Stomach (tissue), 4 donors: ENCODE measurements around the gene CARMIL3.

Experiments
- EP300 ChIP-seq: sonication (generic); formaldehyde crosslinking; IDR thresholded peaks from one replicate; pipeline ENCODE4 v1.6.1; 2017; ENCODE audit warnings: antibody characterized with exemption
- POLR2A ChIP-seq, 4 donors: fragments of 450-650 bp; IDR thresholded peaks; one replicate each; pipeline ENCODE4 v1.6.1; 2016; ENCODE audit warnings: antibody characterized with exemption in 4 of 4, control low read depth in 2 of 4, mild to moderate bottlenecking in 1 of 4, moderate library complexity in 1 of 4
- TF ChIP-seq, protein P1 (sequence below), 7 experiments: fragments of 450-650 bp in 4 of 7; fragments of 200-600 bp in 3 of 7; sonication (generic) in 3 of 7; IDR thresholded peaks; one replicate each; pipeline ENCODE4 v1.5.1; 2016 to 2019; ENCODE audit warnings: antibody characterized with exemption in 7 of 7, control low read depth in 2 of 7, mild to moderate bottlenecking in 1 of 7

DNA sequence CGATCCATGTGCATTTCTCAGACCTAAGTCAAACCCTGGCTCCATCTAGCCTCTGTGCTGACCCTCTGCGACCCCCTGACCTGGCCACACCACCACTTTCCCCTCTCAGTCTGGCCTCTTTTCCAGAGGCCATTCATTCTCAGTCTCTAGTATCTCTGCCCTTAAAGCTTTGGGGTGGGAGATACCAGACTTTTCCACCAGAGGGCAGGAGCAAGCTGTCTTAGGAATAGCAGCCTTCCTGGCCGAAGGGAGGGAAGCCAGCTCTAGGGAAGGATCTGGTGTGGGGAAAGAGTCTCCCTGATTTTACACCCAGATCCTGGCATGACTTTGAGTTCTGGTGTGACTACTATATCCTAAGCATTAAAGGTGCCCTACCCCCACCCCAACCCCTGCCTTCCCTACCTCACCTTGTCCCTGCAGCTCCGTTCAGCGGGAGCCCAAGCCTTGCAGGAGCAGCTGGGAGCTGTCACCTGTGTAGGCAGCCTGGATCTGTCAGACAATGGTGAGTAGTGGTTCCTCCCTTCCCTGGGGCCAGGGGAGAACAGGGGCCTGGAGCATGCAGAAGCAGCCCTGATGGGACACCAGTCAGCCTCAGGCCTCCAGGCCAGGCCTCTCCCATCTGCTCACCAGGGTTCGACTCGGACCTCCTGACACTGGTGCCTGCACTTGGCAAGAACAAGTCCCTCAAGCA lies 6.6 kb downstream of the CARMIL3 start:
- TF ChIP-seq EP300 (no peak), POLR2A (IDR thresholded peaks at IDR 0.05) (no peak)
- TF ChIP-seq, protein P1, sequence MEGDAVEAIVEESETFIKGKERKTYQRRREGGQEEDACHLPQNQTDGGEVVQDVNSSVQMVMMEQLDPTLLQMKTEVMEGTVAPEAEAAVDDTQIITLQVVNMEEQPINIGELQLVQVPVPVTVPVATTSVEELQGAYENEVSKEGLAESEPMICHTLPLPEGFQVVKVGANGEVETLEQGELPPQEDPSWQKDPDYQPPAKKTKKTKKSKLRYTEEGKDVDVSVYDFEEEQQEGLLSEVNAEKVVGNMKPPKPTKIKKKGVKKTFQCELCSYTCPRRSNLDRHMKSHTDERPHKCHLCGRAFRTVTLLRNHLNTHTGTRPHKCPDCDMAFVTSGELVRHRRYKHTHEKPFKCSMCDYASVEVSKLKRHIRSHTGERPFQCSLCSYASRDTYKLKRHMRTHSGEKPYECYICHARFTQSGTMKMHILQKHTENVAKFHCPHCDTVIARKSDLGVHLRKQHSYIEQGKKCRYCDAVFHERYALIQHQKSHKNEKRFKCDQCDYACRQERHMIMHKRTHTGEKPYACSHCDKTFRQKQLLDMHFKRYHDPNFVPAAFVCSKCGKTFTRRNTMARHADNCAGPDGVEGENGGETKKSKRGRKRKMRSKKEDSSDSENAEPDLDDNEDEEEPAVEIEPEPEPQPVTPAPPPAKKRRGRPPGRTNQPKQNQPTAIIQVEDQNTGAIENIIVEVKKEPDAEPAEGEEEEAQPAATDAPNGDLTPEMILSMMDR (IDR thresholded peaks at IDR 0.05): peak in 6 of 7 experiments; percentile 35 to 98 (median 88)
